Chondrocyte (in vitro differentiated cells): ENCODE data around the gene RNASEH2C. TPM values are rescaled to one million over a fixed set of nuclear protein-coding genes. Genes with fewer than 3 reads are reported as not detected.

ENCODE experiments used
- DNase-seq: peaks from one replicate; pipeline ENCODE4 v3.0.0; 2021; ENCODE audit warnings: mixed read lengths, low spot score
- H3K27ac Mint-ChIP-seq: one replicate; pipeline ENCODE4 v1.8.0; 2021; ENCODE audit warnings: mild to moderate bottlenecking, moderate library complexity, mixed read lengths; ENCODE audit not compliant: unreplicated experiment
- H3K27me3 Mint-ChIP-seq: 2 replicates; pipeline ENCODE4 v1.8.0; 2021; ENCODE audit warnings: low read depth, mixed read lengths
- H3K36me3 Mint-ChIP-seq: 2 replicates; pipeline ENCODE4 v1.8.0; 2021; ENCODE audit warnings: low read depth, mixed read lengths
- H3K4me1 Mint-ChIP-seq: 2 replicates; pipeline ENCODE4 v1.8.0; 2021; ENCODE audit warnings: low read depth, mild to moderate bottlenecking, mixed read lengths
- H3K4me3 Mint-ChIP-seq: one replicate; pipeline ENCODE4 v1.8.0; 2021; ENCODE audit warnings: mild to moderate bottlenecking, moderate library complexity, mixed read lengths; ENCODE audit not compliant: unreplicated experiment
- H3K9me3 Mint-ChIP-seq: 2 replicates; pipeline ENCODE4 v1.8.0; 2021; ENCODE audit warnings: low read depth, mixed read lengths
- CTCF ChIP-seq: fragments of 200-600 bp; sonication (generic); IDR thresholded peaks from 2 replicates; pipeline ENCODE4 v1.5.0; 2021; ENCODE audit warnings: antibody characterized with exemption, mild to moderate bottlenecking, moderate library complexity
- total RNA-seq: library from RNA; stranded (reverse); gene quantifications from 3 replicates; pipeline ENCODE4 v1.2.1, GENCODE V29; 2021

The RNASEH2C gene
- total RNA-seq, 1 donor from 2014 or later: 42.7 TPM

- Mint-ChIP-seq H3K9me3 (peaks cover under 1% of the 10 kb centered on the region), H3K36me3 (peaks cover 5% of the 10 kb centered on the region)
Observed at GRCh38 chr11:65726660-65727059, 6.1 kb upstream of the RNASEH2C start.

GRCh38 chr11:65722261-65722660 is 1.7 kb upstream of the RNASEH2C start:
- H3K36me3 Mint-ChIP-seq: peaks cover 8% of the 10 kb centered on the region
- no peaks in the 10 kb centered on the region for H3K27me3 Mint-ChIP-seq
- H3K27ac Mint-ChIP-seq: no peak overlapping the region
- no peak for DNase-seq
- no peak overlapping the region for H3K4me3 Mint-ChIP-seq
- peaks cover 18% of the 10 kb centered on the region for H3K4me1 Mint-ChIP-seq
- no peaks in the 10 kb centered on the region for H3K9me3 Mint-ChIP-seq
- no peak for TF ChIP-seq CTCF

More at GRCh38 chr11:65726660-65727059, 6.1 kb upstream of the RNASEH2C start:
- H3K27me3 Mint-ChIP-seq: no peaks in the 10 kb centered on the region
- no peak overlapping the region for H3K27ac Mint-ChIP-seq
- H3K4me1 Mint-ChIP-seq: no peaks in the 10 kb centered on the region
- DNase-seq: no peak
- no peak for TF ChIP-seq CTCF
- no peak overlapping the region for H3K4me3 Mint-ChIP-seq

- Mint-ChIP-seq H3K4me1 (peaks cover 21% of the 10 kb centered on the region), H3K27me3 (no peaks in the 10 kb centered on the region), H3K9me3 (no peaks in the 10 kb centered on the region), H3K36me3 (peaks cover 20% of the 10 kb centered on the region), H3K4me3 (peak overlapping the region; percentile 95), H3K27ac (peak overlapping the region; percentile 88)
- no peak for DNase-seq
- no peak for TF ChIP-seq CTCF
Observed at GRCh38 chr11:65719871-65720210, 757 bp downstream of the RNASEH2C start.

- Mint-ChIP-seq H3K36me3 (peaks cover 26% of the 10 kb centered on the region), H3K27me3 (no peaks in the 10 kb centered on the region), H3K9me3 (no peaks in the 10 kb centered on the region), H3K4me3 (peak overlapping the region; percentile 95), H3K27ac (peak overlapping the region; percentile 61), H3K4me1 (peaks cover 26% of the 10 kb centered on the region)
- no peak for DNase-seq
- TF ChIP-seq CTCF: no peak
Observed at GRCh38 chr11:65718964-65719492, 1.6 kb downstream of the RNASEH2C start.

- Mint-ChIP-seq H3K27me3 (no peaks in the 10 kb centered on the region), H3K4me3 (peak overlapping the region; percentile 95), H3K36me3 (peaks cover 29% of the 10 kb centered on the region), H3K4me1 (peaks cover 29% of the 10 kb centered on the region), H3K27ac (peak overlapping the region; percentile 61), H3K9me3 (no peaks in the 10 kb centered on the region)
- TF ChIP-seq CTCF: no peak
- no peak for DNase-seq
Observed at GRCh38 chr11:65718531-65718930, 2.1 kb downstream of the RNASEH2C start.
